ENCODE measurements around the gene AREL1.

Gene AREL1

GRCh38 chr14:74697011-74697410, 15.9 kb downstream of the AREL1 start:
- DNase-seq, result no peak

GRCh38 chr14:74695406-74695805, 17.5 kb downstream of the AREL1 start:
- DNase-seq, result no peak

DNA sequence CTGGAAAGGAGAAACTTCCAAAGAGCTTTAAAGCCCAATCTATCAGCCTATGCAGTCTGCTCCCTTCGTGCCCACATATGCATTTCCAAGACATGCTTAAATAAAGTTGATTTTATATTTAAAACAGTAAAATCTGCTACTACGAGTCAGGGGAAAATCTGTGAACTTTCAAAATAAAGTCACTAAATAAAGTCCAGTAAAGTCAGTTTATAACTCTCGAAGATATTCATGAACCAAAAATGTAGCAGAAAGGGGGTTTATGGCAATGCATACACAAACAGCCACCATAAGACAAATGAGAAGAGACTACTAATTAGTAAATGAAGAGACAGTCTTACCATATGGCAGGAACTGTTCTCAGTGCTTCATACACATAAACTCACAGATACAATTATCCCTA, 19.7 kb downstream of the AREL1 start:
- DNase-seq, result no peak

DNA sequence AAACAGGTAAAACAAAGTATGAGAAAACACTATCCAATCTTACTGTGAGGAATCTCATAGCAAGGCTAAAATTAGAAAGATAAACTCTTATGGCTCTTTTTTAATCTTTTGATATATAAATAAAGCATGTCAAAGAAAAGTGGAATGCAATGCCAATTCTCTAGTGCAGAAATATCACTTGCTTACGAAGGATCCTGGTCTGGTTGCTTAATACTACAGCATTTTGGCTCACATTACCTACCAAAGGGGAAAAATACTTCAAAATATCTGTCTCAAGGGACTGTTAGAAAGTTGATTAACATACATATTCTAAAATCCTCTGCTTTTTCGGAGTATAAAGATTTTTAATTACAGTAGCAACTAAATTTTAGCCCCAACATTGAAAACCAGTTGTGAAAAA, 21.4 kb downstream of the AREL1 start:
- no peak for DNase-seq

DNA sequence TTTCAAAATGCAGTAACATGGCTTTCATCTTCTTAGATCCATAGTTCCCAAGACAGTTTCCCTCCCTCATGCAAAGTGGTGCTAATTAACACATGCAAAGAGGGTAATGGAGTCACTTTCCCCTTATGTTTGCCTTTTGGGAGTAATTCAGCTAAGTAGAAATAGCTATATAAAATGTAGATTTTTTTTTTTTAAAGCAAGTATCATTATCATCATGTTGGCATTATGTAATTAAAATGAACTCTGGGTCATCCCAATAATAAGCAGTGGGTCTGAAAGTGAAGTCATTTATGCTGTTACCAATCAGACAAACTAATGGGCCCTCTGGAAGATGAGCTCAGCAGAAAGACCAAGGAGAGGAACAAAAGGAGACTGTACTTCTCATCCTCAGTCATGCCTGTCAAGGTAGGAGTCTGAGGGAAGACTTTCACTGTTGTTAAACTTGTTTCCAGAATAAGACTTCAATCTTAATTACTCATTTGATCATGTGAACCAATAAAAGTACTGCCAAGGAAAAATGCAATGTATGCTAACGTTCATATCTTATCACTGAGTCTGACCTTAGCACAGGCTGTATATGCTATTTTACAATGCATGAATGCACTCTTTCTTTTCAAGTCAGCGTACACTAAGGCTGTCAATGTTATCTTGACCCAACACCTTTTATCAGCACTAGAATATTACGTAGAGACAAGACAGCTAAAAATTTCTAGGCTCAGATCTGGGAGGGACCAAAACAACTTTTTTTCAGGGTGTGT, 26.8 kb downstream of the AREL1 start:
- DNase-seq, result no peak

- DNase-seq, result no peak
These were observed 27.8 kb downstream of the AREL1 start for GRCh38 chr14:74685056-74685455.

DNA sequence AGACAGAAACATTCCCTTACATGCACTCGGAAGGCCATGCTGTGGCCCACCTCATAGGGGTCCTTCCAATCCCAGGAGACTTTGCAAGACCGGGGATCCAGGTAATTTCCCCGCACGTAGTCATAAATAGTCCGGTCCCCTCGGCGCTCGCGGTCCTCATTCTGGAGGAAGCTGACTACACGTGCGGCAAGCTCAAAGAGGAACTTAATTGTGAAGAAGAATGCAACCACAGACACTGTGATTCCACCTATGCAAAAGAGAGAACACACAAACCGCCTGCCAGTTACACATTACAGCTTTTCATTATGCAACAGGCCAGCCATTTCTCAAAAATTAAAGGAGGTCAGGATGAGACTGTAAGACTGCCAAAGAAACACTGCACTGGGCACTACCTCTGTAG, 28.4 kb downstream of the AREL1 start:
- DNase-seq, result no peak

DNA sequence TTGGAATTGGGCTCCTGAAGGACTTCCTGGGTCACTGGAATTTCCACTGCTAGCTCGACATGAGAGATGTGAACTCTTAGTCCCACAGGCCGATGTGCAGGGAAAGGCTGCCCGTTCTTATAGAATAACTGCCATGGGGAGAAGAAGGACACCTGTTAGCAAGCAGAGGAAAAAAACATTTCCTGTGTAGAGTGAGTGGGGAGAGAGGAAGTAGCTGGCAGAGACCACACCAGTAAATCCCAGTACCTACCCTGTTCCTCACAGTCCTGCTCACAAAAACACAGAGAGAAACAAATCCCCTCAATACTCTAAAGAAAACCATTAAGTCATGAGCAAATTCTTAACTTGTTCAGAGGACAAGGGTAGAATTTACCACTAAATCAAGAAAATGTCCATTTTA, 29.5 kb downstream of the AREL1 start:
- DNase-seq, result no peak

- no peak for DNase-seq
These were observed 30.5 kb downstream of the AREL1 start for GRCh38 chr14:74682169-74682952.

GRCh38 chr14:74675219-74675618, 37.7 kb downstream of the AREL1 start:
- no peak for DNase-seq

DNA sequence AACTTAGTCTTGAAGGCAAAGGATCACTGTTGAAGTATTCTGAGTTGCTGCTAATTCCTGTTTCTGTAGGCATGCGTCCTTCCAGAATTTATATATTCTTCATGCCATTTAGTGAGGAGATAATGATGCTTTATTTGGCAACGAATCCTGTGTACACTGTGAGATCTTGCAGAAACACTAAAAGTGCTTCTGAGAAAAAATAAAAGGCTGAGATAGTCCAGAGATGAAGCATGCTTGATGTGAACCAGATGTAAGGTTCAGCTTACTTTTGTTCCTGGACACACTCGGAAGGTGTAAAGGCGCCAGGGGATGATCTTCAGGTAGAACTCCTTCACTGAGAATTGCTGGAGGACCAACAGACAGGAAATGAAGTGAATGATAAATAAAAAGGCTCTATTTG, 39.1 kb downstream of the AREL1 start:
- DNase-seq, result no peak

DNA sequence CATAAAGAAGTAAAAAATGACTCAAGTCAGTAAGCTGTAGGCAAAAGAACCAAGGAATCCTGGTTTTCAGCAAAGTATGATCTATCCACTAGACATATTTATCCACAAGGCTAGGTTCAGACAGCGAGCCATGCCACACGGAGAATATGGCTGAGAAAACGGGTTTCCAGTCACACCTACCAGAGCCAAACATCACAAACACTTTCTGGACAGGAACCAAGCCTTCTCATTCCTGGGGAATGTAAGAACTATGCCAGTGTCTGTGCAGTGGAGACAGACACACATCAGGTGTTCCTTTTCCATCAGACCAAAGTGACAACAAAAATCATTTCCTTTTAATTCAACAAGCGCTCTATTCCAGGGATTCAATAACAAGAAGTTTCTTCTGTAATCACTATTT, 41.1 kb downstream of the AREL1 start:
- DNase-seq, result no peak

- DNase-seq, result no peak
These were observed 42.0 kb downstream of the AREL1 start for GRCh38 chr14:74670726-74671411.

DNA sequence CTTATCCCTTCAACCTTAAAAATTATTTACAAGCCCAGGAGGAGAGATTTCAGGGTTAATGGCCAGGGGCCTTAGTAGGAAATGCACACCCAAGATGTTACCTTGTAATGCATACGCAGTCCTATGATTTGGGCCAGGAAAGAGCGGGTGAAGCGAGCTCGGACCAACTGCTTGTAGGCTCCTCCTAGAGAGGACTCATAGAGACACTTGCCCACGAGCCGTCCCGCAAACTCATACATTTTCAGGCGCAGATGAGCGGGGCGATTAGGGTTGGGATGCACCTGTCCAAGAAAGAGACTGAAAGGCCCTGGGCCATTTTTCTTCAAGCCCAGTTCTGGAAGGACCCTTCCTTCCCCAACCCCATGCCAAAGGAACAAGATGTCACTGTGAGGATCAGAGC, 43.0 kb downstream of the AREL1 start:
- DNase-seq, result no peak

- DNase-seq, result no peak
These were observed 43.6 kb downstream of the AREL1 start for GRCh38 chr14:74669256-74669655.

GRCh38 chr14:74667758-74668157, 45.1 kb downstream of the AREL1 start:
- no peak for DNase-seq

DNA sequence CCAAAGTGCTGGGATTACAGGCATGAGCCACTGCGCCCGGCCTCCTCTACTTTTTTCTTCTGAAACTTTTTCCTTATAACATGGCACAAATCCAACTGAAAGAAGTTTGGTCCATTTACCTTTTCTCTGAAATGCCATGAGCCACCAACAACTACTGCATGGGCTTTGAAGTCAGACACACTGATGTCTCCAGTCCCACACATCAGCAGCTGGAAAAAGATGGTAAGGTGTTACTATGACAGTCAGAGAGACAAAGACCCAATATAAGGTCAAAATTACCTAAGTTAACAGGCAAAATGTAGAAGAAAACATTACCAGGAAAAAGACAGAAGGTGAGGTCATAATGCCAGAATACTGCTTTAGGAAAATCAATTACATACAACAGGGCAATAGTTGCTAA, 48.2 kb downstream of the AREL1 start:
- no peak for DNase-seq

DNA sequence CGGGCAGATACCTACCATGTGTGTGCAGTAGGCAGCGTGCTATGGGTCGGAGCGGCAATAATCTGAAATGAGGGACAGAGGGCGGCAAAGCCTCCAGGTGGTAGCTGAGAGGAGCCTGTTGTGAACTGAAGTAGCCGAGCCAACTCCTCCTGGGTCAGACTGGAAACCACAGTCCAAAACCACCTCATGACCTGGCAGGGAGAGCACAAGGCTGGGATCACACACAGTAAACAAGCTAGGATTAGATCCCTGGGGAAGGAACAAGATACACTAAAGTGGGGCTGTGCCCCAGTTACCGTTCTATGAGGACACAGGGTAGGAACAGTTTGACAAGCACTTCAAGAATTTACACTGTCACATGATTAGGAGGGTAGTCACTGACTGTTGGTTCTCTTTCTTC, 49.0 kb downstream of the AREL1 start:
- no peak for DNase-seq

DNA sequence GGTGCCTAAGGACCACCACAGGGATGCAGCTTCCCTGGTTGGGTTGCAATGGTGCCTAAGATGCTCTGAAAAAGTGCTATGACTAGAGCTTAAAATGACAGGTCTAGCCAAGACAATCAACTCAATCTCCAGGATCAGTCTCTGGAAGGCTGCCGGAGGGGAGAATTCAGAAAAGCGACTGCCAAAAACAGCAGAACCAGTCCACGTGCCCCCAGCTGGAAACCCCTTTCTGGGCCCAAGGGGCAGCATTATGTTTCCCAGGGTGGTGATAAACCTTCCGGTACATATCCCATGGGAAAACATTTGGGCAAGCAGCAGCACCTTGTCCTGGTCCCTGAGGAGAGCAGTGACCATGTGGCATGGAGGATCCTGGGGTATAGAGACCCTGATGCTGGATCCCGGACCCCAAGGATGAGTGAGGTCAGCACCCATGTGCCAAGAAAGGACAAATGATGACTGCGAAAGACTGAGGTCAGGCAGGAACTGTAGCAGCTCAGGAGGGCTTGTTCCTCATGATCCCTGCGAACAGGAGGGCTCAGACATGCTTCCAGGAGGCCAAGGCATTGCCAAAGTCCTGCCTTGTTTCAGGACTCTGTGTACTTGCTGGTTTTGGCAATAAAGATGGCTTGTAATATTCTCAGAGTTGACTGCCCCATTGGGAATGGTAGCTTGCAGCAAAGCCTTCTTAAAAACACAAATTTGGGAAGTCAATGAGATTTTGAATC, 51.0 kb downstream of the AREL1 start:
- no peak for DNase-seq

- no peak for DNase-seq
These were observed 52.0 kb downstream of the AREL1 start for GRCh38 chr14:74660863-74661262.

DNA sequence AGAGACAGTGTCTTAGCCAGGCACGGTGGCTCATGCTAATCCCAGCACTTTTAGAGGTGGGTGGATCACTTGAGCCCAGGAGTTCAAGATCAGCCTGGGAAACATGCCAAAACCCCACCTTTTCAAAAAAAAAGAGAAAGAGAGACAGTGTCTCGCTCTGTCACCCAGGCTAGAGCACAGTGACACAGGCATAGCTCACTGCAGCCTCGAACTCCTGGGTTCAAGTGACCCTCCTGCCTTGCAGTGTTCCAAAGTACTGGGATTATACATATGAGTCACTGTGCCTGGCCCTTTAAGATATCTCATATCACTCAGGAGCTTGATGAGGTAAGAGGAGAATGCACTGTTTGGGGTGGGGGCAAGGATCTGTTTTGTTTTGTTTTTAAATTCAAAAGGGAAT, 52.7 kb downstream of the AREL1 start:
- no peak for DNase-seq

DNA sequence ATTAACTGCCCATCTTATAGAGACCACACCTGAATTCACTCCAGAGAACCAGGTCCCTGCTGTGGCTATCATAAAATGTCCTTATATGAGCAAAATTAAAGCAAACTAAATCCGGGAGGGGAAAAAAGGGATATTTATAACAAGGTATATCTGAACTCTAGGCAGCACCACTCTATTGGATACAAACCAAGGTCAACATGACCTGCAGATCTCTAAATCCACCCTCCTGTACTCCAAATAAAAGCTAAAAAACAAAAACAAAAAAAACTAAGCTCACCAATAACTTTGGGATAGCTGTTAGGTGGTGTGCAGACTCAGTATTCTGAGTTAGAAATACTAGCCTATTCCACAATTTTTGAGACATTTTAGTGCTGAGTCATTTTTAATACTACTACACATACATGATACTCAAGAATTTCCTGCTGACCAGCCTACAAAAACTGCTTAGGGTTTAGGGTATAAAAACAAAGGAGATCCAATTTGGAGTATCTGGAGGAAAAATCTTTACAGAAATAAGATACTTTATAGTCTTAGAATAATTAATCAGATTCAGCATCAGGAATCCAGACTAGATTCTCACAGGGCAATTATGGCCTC, 54.2 kb downstream of the AREL1 start:
- no peak for DNase-seq

- DNase-seq, result no peak
These were observed 55.9 kb downstream of the AREL1 start for GRCh38 chr14:74656964-74657363.

Measured in NCI-H446 (cell line).